AG10803 (cell line): ENCODE measurements around the gene TMEM187.
"Not testable (repeated sequence)": the region's sequence is repeated elsewhere in the genome, so short reads cannot be mapped to it uniquely, and the experiment has no call there.

ENCODE experiments used
- DNase-seq: peaks from one replicate; pipeline ENCODE4 v3.0.0; 2010; ENCODE audit warnings: low read depth
- H3K4me3 ChIP-seq: 2 replicates; pipeline ENCODE4 v1.5.1; 2011; ENCODE audit warnings: mild to moderate bottlenecking, low read length, control low read depth
- TF ChIP-seq, protein P1 (sequence below): conservative IDR thresholded peaks from 2 replicates; pipeline ENCODE4 v1.5.1; 2011; ENCODE audit warnings: mild to moderate bottlenecking, low read length, control low read depth, inconsistent platforms

TMEM187 gene

GRCh38 chrX:153973127-153974002, 811 bp downstream of the TMEM187 start:
- peak overlapping the region; percentile 65 for H3K4me3 ChIP-seq
- no peak for DNase-seq
- TF ChIP-seq, protein P1, sequence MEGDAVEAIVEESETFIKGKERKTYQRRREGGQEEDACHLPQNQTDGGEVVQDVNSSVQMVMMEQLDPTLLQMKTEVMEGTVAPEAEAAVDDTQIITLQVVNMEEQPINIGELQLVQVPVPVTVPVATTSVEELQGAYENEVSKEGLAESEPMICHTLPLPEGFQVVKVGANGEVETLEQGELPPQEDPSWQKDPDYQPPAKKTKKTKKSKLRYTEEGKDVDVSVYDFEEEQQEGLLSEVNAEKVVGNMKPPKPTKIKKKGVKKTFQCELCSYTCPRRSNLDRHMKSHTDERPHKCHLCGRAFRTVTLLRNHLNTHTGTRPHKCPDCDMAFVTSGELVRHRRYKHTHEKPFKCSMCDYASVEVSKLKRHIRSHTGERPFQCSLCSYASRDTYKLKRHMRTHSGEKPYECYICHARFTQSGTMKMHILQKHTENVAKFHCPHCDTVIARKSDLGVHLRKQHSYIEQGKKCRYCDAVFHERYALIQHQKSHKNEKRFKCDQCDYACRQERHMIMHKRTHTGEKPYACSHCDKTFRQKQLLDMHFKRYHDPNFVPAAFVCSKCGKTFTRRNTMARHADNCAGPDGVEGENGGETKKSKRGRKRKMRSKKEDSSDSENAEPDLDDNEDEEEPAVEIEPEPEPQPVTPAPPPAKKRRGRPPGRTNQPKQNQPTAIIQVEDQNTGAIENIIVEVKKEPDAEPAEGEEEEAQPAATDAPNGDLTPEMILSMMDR: no peak

GRCh38 chrX:153974003-153974725, 1.6 kb downstream of the TMEM187 start:
- TF ChIP-seq, protein P1: no peak
- no peak overlapping the region; the same call in 1 of the 2 replicates for H3K4me3 ChIP-seq
- no peak for DNase-seq

DNA sequence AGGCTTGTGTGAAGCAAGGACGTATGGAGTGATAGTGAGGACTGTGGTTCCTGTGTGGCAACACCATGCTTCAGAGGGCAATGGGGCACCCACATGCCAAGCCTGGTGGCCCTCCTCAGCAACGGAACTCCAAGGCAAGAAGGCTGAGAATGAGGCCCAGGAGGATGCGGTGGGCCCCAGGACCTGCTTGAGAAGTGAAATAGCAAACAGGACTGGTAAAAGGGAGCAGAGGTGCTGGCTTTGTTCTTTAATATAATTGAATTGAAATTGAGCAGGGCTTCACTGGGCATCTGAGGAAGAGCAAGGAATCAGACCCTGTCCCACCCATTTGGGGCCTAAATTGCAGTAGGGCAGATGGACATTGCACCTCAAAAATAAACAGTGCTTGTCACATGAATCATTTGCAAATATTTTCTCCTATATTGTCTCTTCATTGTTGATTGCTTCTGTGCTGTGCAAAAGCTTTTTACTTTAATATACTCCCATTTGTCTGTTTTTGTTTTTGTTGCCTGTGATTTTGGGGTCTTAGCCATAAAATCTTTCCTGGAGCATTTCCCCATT, 2.3 kb downstream of the TMEM187 start:
- TF ChIP-seq, protein P1: no peak
- DNase-seq: no peak
- H3K4me3 ChIP-seq: no peak overlapping the region

GRCh38 chrX:153980394-153980793, 7.8 kb downstream of the TMEM187 start:
- DNase-seq, H3K4me3 ChIP-seq: not testable (repeated sequence)

GRCh38 chrX:153981231-153981630, 8.7 kb downstream of the TMEM187 start:
- TF ChIP-seq, protein P1: no peak
- no peak for DNase-seq
- no peak overlapping the region for H3K4me3 ChIP-seq

GRCh38 chrX:153981771-153982533, 9.4 kb downstream of the TMEM187 start:
- TF ChIP-seq, protein P1: no peak
- no peak overlapping the region for H3K4me3 ChIP-seq
- no peak for DNase-seq

- DNase-seq: no peak
- no peak overlapping the region for H3K4me3 ChIP-seq
- TF ChIP-seq, protein P1: no peak
Measured at GRCh38 chrX:153983321-153983801, 10.8 kb downstream of the TMEM187 start.
